NCI-H1694 treated with DMSO at 0.1 percent for 48 hours (cell line): ENCODE results near the gene HOXA7.

ENCODE experiments used
- DNase-seq: peaks from one replicate; lab custom pipeline; 2025; lab: John Stamatoyannopoulos, UW

The HOXA7 gene

DNA sequence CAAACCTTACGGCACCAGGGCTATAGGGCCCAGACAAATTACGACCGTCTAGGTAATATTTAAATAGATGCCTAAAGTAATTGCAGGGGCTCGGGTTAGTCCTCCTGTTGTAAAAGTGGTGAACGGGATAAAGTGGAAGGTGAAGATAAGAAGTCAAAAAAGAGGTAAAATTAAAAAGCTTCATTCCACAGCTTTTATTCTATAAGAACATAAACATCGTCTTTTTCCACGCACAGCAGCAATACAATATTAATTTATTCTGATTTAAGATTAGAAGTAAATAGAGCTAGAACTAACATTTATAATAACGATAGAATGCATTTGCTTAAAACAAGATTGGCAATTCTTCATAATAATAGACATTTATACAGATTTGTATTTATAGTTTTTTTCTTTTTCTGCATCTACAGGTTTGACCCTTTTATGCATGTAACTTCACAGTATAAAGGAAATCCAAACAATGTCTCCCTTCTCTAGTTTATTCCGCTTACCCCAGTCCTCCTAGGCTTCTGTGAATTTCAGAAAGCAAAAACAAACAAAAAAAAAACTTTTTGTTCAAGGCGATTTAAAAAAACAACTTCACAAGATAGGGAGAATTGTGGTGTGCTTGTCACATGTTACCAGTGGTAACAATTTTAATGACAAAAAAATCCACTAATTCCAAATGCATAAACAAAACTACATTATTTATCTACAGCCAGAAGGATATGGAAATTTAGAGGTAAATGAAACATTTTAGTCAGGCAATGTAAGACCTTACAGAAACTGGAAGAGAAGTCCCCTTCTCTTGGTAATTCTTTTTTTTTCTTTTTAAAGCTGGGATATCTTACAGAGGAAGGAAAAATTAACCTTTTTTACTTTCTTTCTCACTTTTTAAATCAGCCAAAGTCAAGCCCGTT, 14.2 kb upstream of the HOXA7 start:
- no peak for DNase-seq

DNA sequence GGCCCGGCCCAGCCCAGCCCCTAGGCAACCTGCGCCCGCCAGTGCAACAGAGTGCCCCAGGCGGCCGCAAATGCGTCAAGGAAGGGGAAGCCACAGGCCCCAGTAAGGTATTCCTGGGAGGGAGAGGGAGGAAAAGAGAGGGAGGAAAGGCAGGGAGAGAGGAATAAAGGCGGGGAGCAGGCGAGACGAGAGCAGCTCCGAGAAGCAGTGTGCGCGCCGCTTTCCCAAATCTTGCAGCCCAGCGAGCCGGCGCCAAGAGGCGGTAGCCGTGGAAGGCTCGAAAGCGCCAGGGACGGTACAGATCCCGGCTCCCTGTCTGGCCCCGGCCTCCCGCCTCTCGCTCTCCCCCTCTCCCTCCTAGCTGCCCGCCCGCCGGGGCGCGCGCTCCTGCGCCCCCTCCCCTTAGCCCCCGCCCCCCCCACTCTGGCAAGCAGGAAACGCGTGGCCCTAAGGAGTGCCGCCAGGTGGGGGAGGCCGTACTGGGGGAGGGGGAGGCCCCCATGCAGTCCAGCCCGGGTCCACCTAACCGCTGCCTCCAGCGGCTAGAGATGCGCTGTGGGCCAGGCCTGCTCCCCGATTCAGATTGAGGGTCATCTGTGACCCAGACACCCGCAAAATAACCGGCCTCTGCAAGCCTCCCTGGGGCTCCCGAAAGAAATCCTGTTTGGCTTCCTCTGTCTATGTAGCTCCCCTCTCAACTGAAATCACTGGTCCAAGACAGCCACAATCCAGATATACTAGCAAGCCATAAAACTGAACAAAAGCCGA, 13.4 kb upstream of the HOXA7 start:
- peak; percentile 51 for DNase-seq

DNA sequence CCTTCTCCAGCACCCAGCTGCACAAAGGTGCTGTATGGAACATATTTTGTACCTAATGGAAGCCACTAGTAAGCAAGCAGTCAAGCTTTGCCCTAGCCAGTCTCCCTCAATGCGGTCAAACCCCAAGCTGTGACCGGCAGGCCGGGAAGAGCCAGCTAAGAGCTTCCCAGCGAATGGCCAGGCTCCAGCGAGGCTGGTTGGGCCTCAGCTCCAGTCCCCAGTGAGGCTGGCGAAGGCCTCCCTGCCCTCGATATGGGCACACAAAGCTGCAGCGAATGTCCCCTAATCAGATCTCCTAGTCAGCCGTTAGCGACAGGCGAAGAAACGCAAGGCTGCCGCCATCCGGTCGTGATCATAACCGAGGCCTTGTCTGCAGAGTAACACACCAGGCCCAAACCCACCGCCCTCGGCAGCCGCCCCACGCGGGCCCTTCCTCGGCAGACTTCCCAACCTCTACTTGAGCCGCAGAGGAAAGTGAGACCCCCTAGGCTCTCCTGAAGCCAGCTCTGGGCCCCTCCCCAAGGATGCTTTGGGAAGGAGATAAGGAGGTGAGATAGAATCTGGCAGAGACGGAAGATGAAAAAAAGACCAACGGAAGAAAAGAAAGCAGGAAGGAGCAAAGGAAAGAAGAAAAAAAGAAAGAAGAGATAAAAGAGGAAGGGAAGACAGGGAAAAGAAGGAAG, 11.9 kb upstream of the HOXA7 start:
- DNase-seq, result peak; percentile 82

DNA sequence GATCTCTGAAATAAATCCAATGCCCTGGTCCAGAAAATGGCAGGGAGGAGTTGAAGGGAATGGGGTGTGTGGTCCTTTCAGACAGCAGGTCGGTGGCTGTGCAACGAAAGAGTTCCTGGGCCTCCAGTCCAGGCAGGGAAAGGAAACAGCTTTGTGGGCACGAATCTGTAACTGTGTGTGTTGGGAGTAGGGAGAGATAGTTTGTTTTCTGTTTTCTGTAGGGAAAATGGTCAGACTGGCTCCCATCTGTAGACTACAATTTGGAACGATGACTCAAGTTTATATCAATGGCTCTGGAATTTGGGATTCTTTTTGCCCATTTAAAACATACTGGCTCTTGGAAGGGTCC, 11.4 kb upstream of the HOXA7 start:
- DNase-seq, result no peak

DNA sequence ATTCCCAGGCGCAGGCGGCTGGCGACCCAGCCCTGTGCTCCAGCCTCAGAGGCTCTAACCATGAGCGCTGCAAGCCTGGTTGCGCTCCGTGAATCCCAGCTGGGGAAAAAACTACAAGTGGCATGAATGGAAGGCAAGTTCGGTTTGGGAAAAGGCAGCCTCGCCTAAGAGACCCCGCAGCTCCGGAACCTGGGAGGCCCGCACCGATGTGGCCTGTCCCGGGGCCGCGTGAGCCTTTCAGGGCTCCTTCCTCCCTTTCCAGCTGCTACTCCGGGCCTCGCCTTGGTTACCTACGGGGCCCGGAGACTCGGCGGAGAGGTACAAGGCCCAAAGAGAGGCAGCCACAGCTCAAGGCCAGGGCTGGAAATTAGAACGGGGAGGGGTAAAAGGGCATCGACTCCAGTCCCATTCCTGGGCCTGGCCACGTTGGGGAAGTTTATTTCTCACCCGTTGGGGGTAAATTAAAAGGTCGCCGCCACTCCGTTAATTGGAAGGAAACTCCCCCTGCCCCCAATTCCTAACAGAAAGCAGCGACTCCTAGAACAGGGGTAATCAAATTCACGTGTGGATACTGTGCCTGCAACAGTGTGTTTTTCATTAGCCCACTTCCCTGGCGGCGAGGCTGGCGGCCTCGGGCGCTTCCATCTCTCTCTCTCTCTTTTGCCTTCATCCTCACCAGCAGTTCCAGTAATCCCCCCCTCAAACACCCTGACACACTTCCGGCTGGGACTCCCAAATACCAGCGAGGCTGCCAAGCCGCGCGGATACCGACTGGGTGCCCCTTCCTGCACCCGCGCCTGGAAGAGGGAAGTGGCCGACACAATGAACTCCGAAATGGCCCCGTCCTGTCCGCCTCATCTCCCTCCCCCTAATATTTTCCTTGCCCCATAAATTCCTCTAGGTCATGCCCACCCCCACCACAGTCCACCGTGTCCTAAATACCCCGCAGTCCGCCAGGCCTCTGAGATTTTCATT, 10.3 kb upstream of the HOXA7 start:
- DNase-seq, result peak; percentile 52

DNA sequence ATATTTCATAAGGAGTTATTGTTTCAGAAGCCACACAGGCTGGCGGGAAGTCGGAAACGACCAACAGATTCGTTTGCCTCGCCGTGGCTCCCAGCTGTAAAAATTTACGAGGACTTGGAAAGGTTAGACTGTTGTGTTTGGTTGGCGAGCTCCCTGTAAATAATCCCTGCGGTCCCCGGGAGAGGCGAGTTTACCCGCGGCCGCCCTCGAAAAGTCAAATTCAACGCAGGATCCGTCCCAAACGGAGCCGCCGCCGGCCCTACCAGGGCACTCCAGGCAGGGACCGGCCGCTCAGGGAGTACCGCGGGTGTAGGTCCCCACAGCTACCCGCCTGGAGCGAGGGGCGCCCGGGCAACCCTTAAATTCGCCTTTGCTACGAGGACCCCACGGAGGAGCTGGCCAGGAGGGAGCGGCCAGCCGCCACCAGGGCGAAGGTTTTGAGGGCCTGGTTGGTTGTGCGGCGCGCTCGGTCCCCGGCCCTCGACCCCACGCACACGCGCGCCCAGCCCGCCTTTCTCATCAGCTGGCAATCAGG, 9.6 kb upstream of the HOXA7 start:
- no peak for DNase-seq

DNA sequence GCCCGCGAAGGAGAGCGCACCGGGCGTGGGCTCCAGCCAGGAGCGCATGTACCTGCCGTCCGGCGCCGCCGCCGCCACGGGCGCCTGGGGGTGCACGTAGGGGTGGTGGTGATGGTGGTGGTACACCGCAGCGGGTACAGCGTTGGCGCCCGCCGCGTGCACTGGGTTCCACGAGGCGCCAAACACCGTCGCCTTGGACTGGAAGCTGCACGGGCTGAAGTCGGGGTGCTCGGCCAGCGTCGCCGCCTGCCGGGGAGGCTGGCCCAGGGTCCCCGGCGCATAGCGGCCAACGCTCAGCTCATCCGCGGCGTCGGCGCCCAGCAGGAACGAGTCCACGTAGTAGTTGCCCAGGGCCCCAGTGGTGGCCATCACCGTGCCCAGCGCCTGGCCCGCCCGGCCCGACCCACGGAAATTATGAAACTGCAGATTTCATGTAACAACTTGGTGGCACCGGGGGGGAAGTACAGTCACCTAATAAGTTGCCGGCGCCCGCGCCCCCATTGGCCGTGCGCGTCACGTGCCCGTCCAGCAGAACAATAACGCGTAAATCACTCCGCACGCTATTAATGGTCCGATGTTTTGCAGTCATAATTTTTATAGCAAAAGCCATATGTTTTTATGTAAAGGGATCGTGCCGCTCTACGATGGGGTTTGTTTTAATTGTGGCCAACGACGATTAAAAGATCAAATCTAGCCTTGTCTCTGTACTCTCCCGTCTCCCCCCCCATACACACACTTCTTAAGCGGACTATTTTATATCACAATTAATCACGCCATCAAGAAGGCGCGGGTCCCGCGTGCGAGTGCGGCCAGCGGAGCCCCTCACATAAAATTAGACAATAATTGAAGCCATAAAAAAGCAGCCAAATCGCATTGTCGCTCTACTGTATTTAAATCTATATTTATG, 8.9 kb upstream of the HOXA7 start, which contains the start of gene HOXA9:
TSS of gene HOXA9 (minus strand) at position 449 of the 907 bp plus-strand sequence. CDS start at position 369, 80 bp downstream.
- no peak for DNase-seq

DNA sequence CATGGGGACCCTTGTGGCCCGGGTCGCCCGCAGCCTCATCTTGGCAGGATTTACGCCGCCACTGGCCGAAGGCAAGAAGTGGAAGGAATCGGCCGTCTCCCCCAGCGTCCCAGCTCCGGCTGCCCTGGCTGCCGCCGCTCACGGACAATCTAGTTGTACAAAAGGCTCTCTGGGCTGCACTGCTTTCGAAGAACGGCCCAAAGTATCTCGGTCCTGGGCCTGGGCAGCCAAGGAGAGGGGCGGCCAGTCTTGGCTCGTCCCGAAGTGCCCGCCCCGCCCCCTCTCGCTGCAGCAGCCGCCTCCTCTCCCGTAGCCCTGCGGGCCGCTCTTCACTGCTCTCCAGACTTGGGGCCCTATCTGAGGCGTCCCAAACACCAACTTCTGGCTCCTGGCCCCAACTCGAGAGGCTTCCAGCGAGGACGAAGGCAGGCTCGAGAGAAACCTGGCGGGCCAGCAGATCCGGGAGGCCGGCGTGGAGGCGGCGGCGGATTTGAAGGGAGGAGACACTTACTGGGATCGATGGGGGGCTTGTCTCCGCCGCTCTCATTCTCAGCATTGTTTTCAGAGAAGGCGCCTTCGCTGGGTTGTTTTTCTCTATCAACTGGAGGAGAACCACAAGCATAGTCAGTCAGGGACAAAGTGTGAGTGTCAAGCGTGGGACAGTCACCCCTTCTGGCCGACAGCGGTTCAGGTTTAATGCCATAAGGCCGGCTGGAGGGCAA, 8.1 kb upstream of the HOXA7 start:
- DNase-seq, result no peak

DNA sequence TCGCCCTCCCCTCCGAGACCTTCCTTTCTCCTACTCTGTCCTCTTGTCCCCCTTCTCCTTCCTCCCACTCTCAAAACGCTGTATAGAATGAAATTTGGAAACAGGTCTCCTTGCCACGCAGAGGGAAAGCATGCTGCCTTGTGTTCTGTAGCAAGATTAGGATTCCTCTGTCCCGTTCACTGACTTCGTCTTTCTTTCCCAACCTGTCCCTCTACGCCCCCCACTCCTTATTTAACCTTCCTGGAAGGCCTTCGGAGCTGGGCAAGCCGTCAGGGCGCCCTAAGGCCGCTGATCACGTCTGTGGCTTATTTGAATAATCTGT, 7.5 kb upstream of the HOXA7 start:
- no peak for DNase-seq

DNA sequence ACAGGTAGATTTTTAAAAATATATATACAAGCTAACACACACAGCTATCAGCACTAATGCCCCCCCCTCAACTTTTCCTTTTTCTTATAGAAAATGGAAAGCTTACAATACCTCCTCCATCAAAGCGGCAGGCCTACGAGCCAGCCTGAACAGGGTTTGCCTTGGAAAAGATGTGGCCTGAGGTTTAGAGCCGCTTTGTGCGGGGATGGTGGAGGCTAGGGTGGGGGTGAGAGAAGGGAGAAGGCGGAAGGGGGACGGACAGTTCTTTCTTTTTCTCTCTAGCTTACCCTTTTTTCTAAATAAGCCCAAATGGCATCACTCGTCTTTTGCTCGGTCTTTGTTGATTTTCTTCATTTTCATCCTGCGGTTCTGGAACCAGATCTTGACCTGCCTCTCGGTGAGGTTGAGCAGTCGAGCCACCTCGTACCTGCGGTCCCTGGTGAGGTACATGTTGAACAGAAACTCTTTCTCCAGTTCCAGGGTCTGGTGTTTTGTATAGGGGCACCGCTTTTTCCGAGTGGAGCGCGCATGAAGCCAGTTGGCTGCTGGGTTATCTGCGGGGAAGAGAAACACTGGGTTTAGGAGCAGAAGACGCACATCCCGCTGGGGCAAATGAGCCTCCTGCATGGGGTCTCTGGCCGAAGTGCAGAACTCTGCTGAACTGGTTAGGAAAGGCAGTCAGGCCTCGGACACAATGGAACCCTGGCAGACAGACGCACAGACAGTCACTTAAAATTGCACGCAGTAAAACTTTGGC, 7.0 kb upstream of the HOXA7 start:
- no peak for DNase-seq

DNA sequence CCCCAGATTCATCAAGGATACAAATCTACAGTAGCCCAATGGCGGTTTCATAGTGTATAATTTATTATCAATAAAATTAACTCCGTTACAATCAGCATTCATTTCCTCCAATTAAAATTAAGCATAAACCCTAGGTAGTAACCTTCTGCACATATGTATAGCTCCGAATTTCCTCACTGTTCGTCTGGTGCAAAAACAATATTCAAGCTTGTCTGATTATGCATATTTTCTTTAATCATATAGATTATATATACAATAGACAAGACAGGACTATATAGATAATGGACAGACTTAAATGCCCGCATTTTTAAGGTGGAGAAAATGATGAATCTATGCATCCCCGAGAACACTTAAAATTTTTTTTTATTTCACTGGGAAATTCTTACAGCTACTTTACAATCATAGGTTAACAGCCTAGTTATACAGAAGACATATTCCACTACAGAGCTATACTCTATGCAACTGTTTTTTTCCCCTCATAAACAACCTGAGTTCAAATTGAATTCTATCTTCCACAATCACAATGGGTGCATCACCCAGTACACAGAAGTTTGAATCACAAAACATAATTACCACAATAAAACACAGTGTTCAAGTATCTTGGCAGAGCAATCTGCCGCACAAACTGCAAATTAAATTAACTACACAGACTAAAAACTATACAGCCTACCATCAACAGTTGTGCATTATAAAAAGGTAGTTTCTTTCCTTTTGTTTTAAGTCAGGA, 6.2 kb upstream of the HOXA7 start:
- no peak for DNase-seq

DNA sequence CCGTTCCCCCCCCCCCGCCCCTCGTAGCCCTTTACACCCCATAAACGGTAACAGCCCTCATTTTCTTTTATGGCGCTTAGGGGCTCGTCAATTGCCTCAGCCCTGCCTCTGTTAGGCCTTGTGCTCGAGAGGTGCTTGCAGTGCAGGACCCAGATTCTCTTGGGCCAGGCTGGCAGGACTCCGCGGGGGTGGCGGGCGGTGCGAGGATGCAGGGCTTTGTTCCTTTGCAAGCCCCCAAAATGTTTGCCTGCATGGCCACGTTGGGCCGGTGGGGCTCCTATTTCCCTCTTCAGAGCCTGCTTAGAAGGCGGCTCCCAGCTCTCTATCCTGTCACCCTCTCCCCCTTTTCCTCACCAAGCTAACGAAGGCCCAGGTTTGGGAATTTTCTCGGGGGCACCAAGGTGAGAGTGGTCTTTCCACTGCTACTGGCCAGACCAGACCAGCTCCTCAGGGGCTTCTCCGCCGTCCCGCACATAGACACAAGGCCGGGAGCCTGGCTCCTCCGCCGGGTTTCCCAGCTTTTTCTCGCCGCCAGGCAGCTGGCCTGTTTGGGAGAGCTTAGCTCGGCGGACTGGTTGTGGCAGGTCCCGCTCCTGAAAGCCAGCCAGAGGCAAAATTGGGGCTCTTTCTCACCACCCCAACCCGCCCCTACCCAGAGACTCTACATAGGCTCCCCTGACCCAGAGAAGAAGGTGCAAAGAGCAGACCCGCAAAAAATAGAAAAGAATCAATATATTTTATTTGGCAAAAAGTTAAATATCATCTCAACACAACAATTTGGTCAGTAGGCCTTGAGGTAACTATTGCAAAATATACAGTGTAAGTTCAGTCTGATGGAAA, 5.5 kb upstream of the HOXA7 start:
- DNase-seq, result no peak

DNA sequence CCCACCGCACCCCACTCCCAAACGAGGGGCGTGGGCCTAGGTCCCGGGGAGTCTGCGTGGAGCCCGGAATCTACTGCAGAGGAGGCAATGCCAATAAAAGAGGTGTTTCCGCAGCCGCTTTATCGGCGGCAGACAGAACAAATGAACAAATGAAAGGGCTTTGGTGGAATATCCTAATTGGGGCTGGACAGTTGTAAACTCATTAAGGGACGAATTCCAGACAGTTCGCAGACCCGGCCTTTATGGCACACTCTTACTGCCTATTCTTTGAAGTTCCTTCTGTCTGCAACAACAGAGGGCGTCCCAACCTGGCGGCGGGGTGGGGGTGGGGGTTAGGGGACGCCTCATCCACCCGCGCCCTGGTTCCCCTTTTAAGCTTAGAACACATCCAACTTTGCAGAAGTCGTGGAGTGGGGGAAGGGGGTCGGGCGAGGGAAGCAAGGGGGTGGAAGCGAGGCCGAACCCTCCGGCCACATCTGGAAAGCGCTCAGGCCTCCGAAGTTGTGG, 4.8 kb upstream of the HOXA7 start:
- DNase-seq, result no peak

DNA sequence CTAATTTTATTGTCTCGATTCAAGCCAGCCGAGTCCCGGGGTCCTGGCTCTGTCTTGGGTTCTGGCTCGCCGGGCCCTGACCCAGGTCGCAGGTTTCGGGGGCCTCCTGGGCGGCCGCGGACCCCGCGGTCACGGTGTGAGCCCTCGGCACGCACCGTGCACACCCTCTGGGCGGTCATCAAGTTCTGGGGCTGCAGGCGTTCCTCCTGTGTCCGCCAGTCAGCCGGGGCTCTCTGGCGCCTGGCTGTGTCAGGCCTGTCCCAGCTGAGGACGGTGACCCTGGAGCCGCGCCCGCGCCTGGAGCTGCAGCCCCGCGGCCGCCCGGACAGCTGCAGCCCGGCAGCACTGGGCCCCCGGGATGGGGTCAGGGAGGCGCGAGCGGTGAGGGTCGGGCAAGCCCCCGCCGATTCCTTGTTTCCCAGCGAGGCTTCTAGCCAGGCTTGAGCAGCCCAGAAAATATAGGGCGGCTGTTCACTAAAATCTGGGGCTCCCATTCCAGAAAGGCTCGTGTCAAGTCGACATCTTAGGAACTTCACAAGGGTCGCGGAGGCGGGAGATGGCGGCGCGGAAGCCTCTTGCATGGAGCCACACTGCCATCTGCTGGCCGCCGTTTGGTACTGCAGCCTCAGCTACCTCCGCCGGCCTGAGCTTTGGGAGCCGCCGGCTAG, 4.2 kb upstream of the HOXA7 start:
- peak; percentile 80 for DNase-seq

DNA sequence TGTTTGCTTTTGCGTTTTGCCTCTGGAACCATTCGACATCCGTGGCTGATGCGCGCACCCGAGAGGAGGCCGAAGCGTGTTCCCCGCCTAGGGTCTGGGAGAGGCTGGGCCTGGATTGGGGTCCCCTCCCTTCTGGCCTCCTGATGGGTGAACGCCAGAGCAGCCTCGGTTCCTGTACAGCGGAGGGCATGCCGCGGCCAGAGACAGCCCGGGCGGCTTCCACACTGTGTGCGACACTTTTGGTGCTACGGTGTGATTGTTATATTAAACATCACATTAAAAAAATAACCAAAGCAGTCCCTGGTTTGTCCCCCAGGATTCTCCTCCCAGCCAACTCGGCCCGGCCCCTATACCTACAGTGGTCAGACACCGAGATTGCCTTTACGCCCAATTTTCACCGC, 3.7 kb upstream of the HOXA7 start:
- DNase-seq, result no peak
